ENCODE measurements around the gene DRAXIN.

- TF ChIP-seq EZH2 (IDR thresholded peaks at IDR 0.05) (no peak), FOXP2 (optimal IDR thresholded peaks at IDR 0.05; ENCODE audit: control extremely low read depth, extremely low read length, insufficient read depth) (no peak), POLR2AphosphoS5 (IDR thresholded peaks at IDR 0.05; ENCODE audit: borderline replicate concordance, low read depth, low read length) (no peak)
Observed at GRCh38 chr1:11701551-11701961, 10.0 kb downstream of the DRAXIN start.

All from SK-N-MC (cell line).